ENCODE measurements around the gene AVPI1.
"Not testable (repeated sequence)": the region's sequence is repeated elsewhere in the genome, so short reads cannot be mapped to it uniquely, and the experiment has no call there.

AVPI1 gene

GRCh38 chr10:97640174-97640867, 46.7 kb downstream of the AVPI1 start, which contains the start of gene PI4K2A:
PI4K2A (plus strand) TSS chr10:97640671; CDS start chr10:97640743, 72 bp downstream.
- DNase-seq (ENCODE audit: low spot score), result peak; percentile 94

GRCh38 chr10:97639090-97639489, 48.0 kb downstream of the AVPI1 start:
- not testable (repeated sequence) for DNase-seq (ENCODE audit: low spot score)

GRCh38 chr10:97635577-97635976, 51.5 kb downstream of the AVPI1 start:
- no peak for DNase-seq (ENCODE audit: low spot score)

- no peak for DNase-seq (ENCODE audit: low spot score)
Observed at GRCh38 chr10:97633921-97634320, 53.1 kb downstream of the AVPI1 start.

- peak; percentile 81 for DNase-seq (ENCODE audit: low spot score)
Observed at GRCh38 chr10:97632949-97633884, 53.8 kb downstream of the AVPI1 start, which contains the start of gene MORN4. MORN4 (minus strand) TSS chr10:97633500; CDS start chr10:97619653, 13,847 bp downstream.

- DNase-seq (ENCODE audit: low spot score), result no peak
Observed at GRCh38 chr10:97631098-97631497, 55.9 kb downstream of the AVPI1 start.

GRCh38 chr10:97629289-97629688, 57.8 kb downstream of the AVPI1 start:
- no peak for DNase-seq (ENCODE audit: low spot score)

GRCh38 chr10:97628228-97628627, 58.8 kb downstream of the AVPI1 start:
- DNase-seq (ENCODE audit: low spot score), result no peak

- no peak for DNase-seq (ENCODE audit: low spot score)
Observed at GRCh38 chr10:97627731-97628130, 59.3 kb downstream of the AVPI1 start.
